Naive thymus-derived CD4-positive, alpha-beta T cell (primary cell): ENCODE results near the gene NOTO. TPM values are rescaled to one million over a fixed set of nuclear protein-coding genes. Genes with fewer than 3 reads are reported as not detected.
A peak's percentile ranks its signal among the peaks of the same experiment; 100 is the strongest.

Source experiments
- ATAC-seq: fragments of 150-1000 bp; cut with Tn5 transposase; 2 replicates; pipeline ENCODE4 v1.10.0; 2021; ENCODE audit warnings: mild to moderate bottlenecking, moderate library complexity
- CTCF ChIA-PET: fragments of 350-600 bp; sonication (Branson Sonifier 250); formaldehyde crosslinking; loops from one replicate; lab custom pipeline; 2021; ENCODE audit warnings: antibody characterized with exemption; lab: Charles Lee
- POLR2A ChIA-PET: fragments of 350-600 bp; sonication (Branson Sonifier 250); formaldehyde crosslinking; loops from one replicate; lab custom pipeline; 2021; ENCODE audit warnings: antibody characterized with exemption, inconsistent platforms; lab: Charles Lee
- DNase-seq, 9 donors: peaks; one replicate each; pipeline versions ENCODE4 v3.0.0 to v3.0.0-alpha.2; 2020 to 2022; ENCODE audit warnings: mixed read lengths in 1 of 9
- H3K27ac ChIP-seq: one replicate; pipeline ENCODE4 v1.7.0; 2013; ENCODE audit warnings: mild to moderate bottlenecking, low read depth, low read length, moderate library complexity
- H3K27me3 ChIP-seq, 2 donors: one replicate each; pipeline ENCODE4 v1.7.0; 2013; ENCODE audit warnings: low read length in 2 of 2, mild to moderate bottlenecking in 2 of 2, moderate library complexity in 2 of 2; ENCODE audit not compliant: control insufficient read depth in 2 of 2, insufficient read depth in 2 of 2
- H3K36me3 ChIP-seq, 3 experiments: 1 replicate in 2 of 3; 2 replicates in 1 of 3; pipeline ENCODE4 v1.7.0; 2013; ENCODE audit warnings: low read length in 3 of 3, mild to moderate bottlenecking in 3 of 3, moderate library complexity in 1 of 3; ENCODE audit not compliant: insufficient read depth in 3 of 3, control insufficient read depth in 2 of 3
- H3K4me1 ChIP-seq, 2 donors: one replicate each; pipeline ENCODE4 v1.7.0; 2013; ENCODE audit warnings: low read length in 2 of 2, mild to moderate bottlenecking in 2 of 2, moderate library complexity in 1 of 2; ENCODE audit not compliant: control insufficient read depth in 2 of 2, insufficient read depth in 2 of 2
- H3K4me3 ChIP-seq: 2 replicates; pipeline ENCODE4 v1.7.0; 2013; ENCODE audit warnings: mild to moderate bottlenecking, low read length
- H3K9me3 ChIP-seq, 3 experiments: 1 replicate in 2 of 3; 2 replicates in 1 of 3; pipeline ENCODE4 v1.7.0; 2013; ENCODE audit warnings: low read length in 3 of 3; ENCODE audit not compliant: control insufficient read depth in 2 of 3
- H3K27ac Mint-ChIP-seq, 9 donors: one replicate each; pipeline ENCODE4 v1.8.0; 2020 to 2022; ENCODE audit warnings: mixed read lengths in 9 of 9, mild to moderate bottlenecking in 8 of 9, moderate library complexity in 5 of 9, inconsistent platforms in 2 of 9
- H3K27me3 Mint-ChIP-seq, 5 donors: one replicate each; pipeline ENCODE4 v1.8.0; 2021 to 2022; ENCODE audit warnings: mixed read lengths in 5 of 5, mild to moderate bottlenecking in 1 of 5
- H3K36me3 Mint-ChIP-seq, 5 donors: one replicate each; pipeline ENCODE4 v1.8.0; 2020 to 2022; ENCODE audit warnings: mixed read lengths in 5 of 5, mild to moderate bottlenecking in 3 of 5, inconsistent platforms in 1 of 5
- H3K4me1 Mint-ChIP-seq, 7 donors: one replicate each; pipeline ENCODE4 v1.8.0; 2020 to 2022; ENCODE audit warnings: mixed read lengths in 7 of 7, mild to moderate bottlenecking in 3 of 7, inconsistent platforms in 1 of 7
- H3K4me3 Mint-ChIP-seq, 10 donors: one replicate each; pipeline ENCODE4 v1.8.0; 2020 to 2022; ENCODE audit warnings: mild to moderate bottlenecking in 10 of 10, mixed read lengths in 10 of 10, moderate library complexity in 6 of 10, inconsistent platforms in 2 of 10
- H3K9me3 Mint-ChIP-seq, 11 donors: one replicate each; pipeline ENCODE4 v1.8.0; 2020 to 2022; ENCODE audit warnings: mixed read lengths in 11 of 11, mild to moderate bottlenecking in 4 of 11, inconsistent platforms in 1 of 11, moderate library complexity in 1 of 11
- intact Hi-C, 2 donors: fragments of 100-400 bp; cut with micrococcal nuclease; formaldehyde crosslinking; loops; one replicate each; pipeline ENCODE4 v1.15.1; 2023
- polyA plus RNA-seq, 2 donors: library from polyadenylated mRNA; unstranded; fragments of 300-500 nt; fragmentation: Illumina TruSeq; gene quantifications; one replicate each; pipeline ENCODE4 v1.2.3, GENCODE V29; 2021
- total RNA-seq, 6 experiments: library from RNA in 5 of 6; stranded (reverse) in 5 of 6; gene quantifications; 1 replicate in 5 of 6; 2 replicates in 1 of 6; pipeline ENCODE4 v1.2.3 and lab custom pipeline; 2021 to 2026

NOTO gene
- total and polyA plus RNA-seq, 7 experiments from 2014 or later: not detected

GRCh38 chr2:73233932-73234832, 31.8 kb downstream of the NOTO start, which contains the start of gene CCT7:
CCT7 (plus strand) TSS chr2:73234308; CDS start chr2:73234379, 71 bp downstream.
- Mint-ChIP-seq H3K36me3 (peaks cover 0 to 6% (median 0%) of the 10 kb centered on the region in 5 donors), H3K4me1 (peaks cover 30 to 48% (median 44%) of the 10 kb centered on the region in 7 donors), H3K4me3 (peak within 1 kb of the TSS; percentile 88 to 100 (median 98)), H3K9me3 (no peaks in the 10 kb centered on the region), H3K27me3 (peaks cover 0 to 2% (median 0%) of the 10 kb centered on the region in 5 donors), H3K27ac (peak within 1 kb of the TSS; percentile 76 to 96 (median 94))
- H3K27me3 ChIP-seq: no peaks in the 10 kb centered on the region
- no peaks in the 10 kb centered on the region for H3K9me3 ChIP-seq
- DNase-seq: peak; percentile 68 to 92 (median 88)
- H3K4me1 ChIP-seq: peaks cover 15% of the 10 kb centered on the region in 2 donors
- peaks cover 0 to 9% (median 0%) of the 10 kb centered on the region in 3 experiments for H3K36me3 ChIP-seq
- H3K27ac ChIP-seq: peak within 1 kb of the TSS; percentile 94
- peak; percentile 83 for ATAC-seq
- intact Hi-C loops: loop anchor here (1.0 to 10.0 kb wide), 27 partner anchors 19 to 1902 kb away; partner anchors contain the start of genes ALMS1 (in 2 of the 2), EGR4 (in 2 of the 2), FBXO41 (in 2 of the 2) and SFXN5 (in 2 of the 2)
- ChIA-PET POLR2A (interaction anchor here (0.5 to 4.2 kb wide), 24 partner anchors 10 to 1221 kb away, joined by 3 to 34 read pairs (median 4); partner anchors contain the start of genes ALMS1, EGR4, FBXO41 and INO80B), CTCF (interaction anchor here (1.0 to 1.7 kb wide), 5 partner anchors 22 to 148 kb away, joined by 3 to 6 read pairs (median 4); no protein-coding TSS in a partner anchor)
- H3K4me3 ChIP-seq: peak within 1 kb of the TSS; percentile 90

- Mint-ChIP-seq H3K9me3 (no peaks in the 10 kb centered on the region), H3K4me1 (peaks cover 30 to 53% (median 48%) of the 10 kb centered on the region in 7 donors), H3K27ac (peak overlapping the region; percentile 76 to 96 (median 94)), H3K27me3 (peaks cover 0 to 2% (median 0%) of the 10 kb centered on the region in 5 donors), H3K36me3 (peaks cover 0 to 6% (median 0%) of the 10 kb centered on the region in 5 donors), H3K4me3 (peak overlapping the region; percentile 88 to 100 (median 98))
- ATAC-seq (no peak), DNase-seq (peak in 5 of 9 donors; percentile 9 to 29 (median 18))
- ChIA-PET CTCF (interaction anchor here (0.9 to 1.5 kb wide), 2 partner anchors 15 to 23 kb away, joined by 4 read pairs; no protein-coding TSS in a partner anchor), POLR2A (interaction anchor here (0.7 to 4.2 kb wide), 8 partner anchors 9 to 150 kb away, joined by 3 to 34 read pairs (median 8); partner anchors contain the start of genes ALMS1 and SMYD5)
- intact Hi-C loops: loop anchor here (2.0 to 10.0 kb wide), 11 partner anchors 17 to 1609 kb away; partner anchors contain the start of genes C2orf78 (in 1 of the 2), CCDC142 (in 1 of the 2), DGUOK (in 1 of the 2) and DUSP11 (in 1 of the 2)
- Histone ChIP-seq H3K27ac (peak overlapping the region; percentile 94), H3K4me1 (peaks cover 15% of the 10 kb centered on the region in 2 donors), H3K27me3 (no peaks in the 10 kb centered on the region), H3K36me3 (peaks cover 0 to 20% (median 3%) of the 10 kb centered on the region in 3 experiments), H3K4me3 (peak overlapping the region; percentile 90), H3K9me3 (no peaks in the 10 kb centered on the region)
Observed at GRCh38 chr2:73235315-73236028, 33.1 kb downstream of the NOTO start.

- ChIA-PET POLR2A (interaction anchor here (0.7 kb wide), 1 partner anchor 60 kb away, joined by 3 read pairs; no protein-coding TSS in a partner anchor), CTCF (interaction anchor here (1.6 kb wide), 1 partner anchor 25 kb away, joined by 3 read pairs; no protein-coding TSS in a partner anchor)
- H3K4me3 ChIP-seq: no peak overlapping the region
- H3K27me3 ChIP-seq: no peaks in the 10 kb centered on the region
- Mint-ChIP-seq H3K4me1 (peaks cover 28 to 53% (median 48%) of the 10 kb centered on the region in 7 donors), H3K36me3 (peaks cover 0 to 6% (median 0%) of the 10 kb centered on the region in 5 donors), H3K4me3 (peak overlapping the region in 3 of 10 donors; percentile 1 to 91 (median 11)), H3K9me3 (no peaks in the 10 kb centered on the region), H3K27me3 (peaks cover 0 to 2% (median 0%) of the 10 kb centered on the region in 5 donors), H3K27ac (peak overlapping the region; percentile 0 to 96 (median 19))
- intact Hi-C loops: loop anchor here (10.0 kb wide), 7 partner anchors 548 to 1608 kb away; partner anchors contain the start of genes C2orf78 (in 1 of the 2), CCDC142 (in 1 of the 2), DUSP11 (in 1 of the 2) and HK2 (in 1 of the 2)
- DNase-seq: no peak
- H3K4me1 ChIP-seq: peaks cover 15% of the 10 kb centered on the region in 2 donors
- no peaks in the 10 kb centered on the region for H3K9me3 ChIP-seq
- no peak for ATAC-seq
- no peak overlapping the region for H3K27ac ChIP-seq
- H3K36me3 ChIP-seq: peaks cover 0 to 32% (median 3%) of the 10 kb centered on the region in 3 experiments
Observed at GRCh38 chr2:73237168-73237567, 34.8 kb downstream of the NOTO start.

GRCh38 chr2:73238149-73238548, 35.8 kb downstream of the NOTO start:
- DNase-seq (no peak), ATAC-seq (no peak)
- Mint-ChIP-seq H3K4me1 (peaks cover 25 to 45% (median 43%) of the 10 kb centered on the region in 7 donors), H3K27me3 (peaks cover 0 to 2% (median 0%) of the 10 kb centered on the region in 5 donors), H3K27ac (peak overlapping the region in 3 of 9 donors; percentile 28 to 86 (median 49)), H3K9me3 (no peaks in the 10 kb centered on the region), H3K4me3 (peak overlapping the region in 1 of 10 donors; percentile 53), H3K36me3 (peaks cover 0 to 11% (median 0%) of the 10 kb centered on the region in 5 donors)
- H3K27ac ChIP-seq: no peak overlapping the region
- H3K4me1 ChIP-seq: peaks cover 10 to 11% of the 10 kb centered on the region in 2 donors
- no peaks in the 10 kb centered on the region for H3K9me3 ChIP-seq
- intact Hi-C loops: loop anchor here (10.0 kb wide), 7 partner anchors 547 to 1607 kb away; partner anchors contain the start of genes C2orf78 (in 1 of the 2), CCDC142 (in 1 of the 2), DUSP11 (in 1 of the 2) and HK2 (in 1 of the 2)
- ChIA-PET POLR2A (no interaction called here), CTCF (interaction anchor here (1.6 kb wide), 1 partner anchor 26 kb away, joined by 3 read pairs; no protein-coding TSS in a partner anchor)
- no peak overlapping the region for H3K4me3 ChIP-seq
- H3K27me3 ChIP-seq: no peaks in the 10 kb centered on the region
- H3K36me3 ChIP-seq: peaks cover 6 to 41% (median 10%) of the 10 kb centered on the region in 3 experiments

GRCh38 chr2:73238976-73239375, 36.6 kb downstream of the NOTO start:
- Histone ChIP-seq H3K36me3 (peaks cover 11 to 48% (median 16%) of the 10 kb centered on the region in 3 experiments), H3K9me3 (no peaks in the 10 kb centered on the region), H3K27ac (no peak overlapping the region), H3K4me1 (peaks cover 10 to 11% of the 10 kb centered on the region in 2 donors), H3K27me3 (no peaks in the 10 kb centered on the region), H3K4me3 (no peak overlapping the region)
- intact Hi-C loops: loop anchor here (10.0 kb wide), 7 partner anchors 546 to 1606 kb away; partner anchors contain the start of genes C2orf78 (in 1 of the 2), CCDC142 (in 1 of the 2), DUSP11 (in 1 of the 2) and HK2 (in 1 of the 2)
- H3K27ac Mint-ChIP-seq: peak overlapping the region in 3 of 9 donors; percentile 41 to 86 (median 81)
- POLR2A ChIA-PET: no interaction called here
- DNase-seq (no peak), ATAC-seq (no peak)
- peaks cover 0 to 12% (median under 1%) of the 10 kb centered on the region in 5 donors for H3K36me3 Mint-ChIP-seq
- CTCF ChIA-PET: no interaction called here
- peaks cover 25 to 45% (median 43%) of the 10 kb centered on the region in 7 donors for H3K4me1 Mint-ChIP-seq
- H3K9me3 Mint-ChIP-seq: no peaks in the 10 kb centered on the region
- no peaks in the 10 kb centered on the region for H3K27me3 Mint-ChIP-seq
- no peak overlapping the region for H3K4me3 Mint-ChIP-seq
